ENCODE measurements around the gene PHF13.
"Not testable (repeated sequence)": the region's sequence is repeated elsewhere in the genome, so short reads cannot be mapped to it uniquely, and the experiment has no call there.

The PHF13 gene

GRCh38 chr1:6660415-6661049 lies 47.0 kb downstream of the PHF13 start:
- DNase-seq (ENCODE audit: low read depth in 2 of 2): no peak

- not testable (repeated sequence) for DNase-seq (ENCODE audit: low read depth in 2 of 2)
Measured at GRCh38 chr1:6662468-6662867, 48.9 kb downstream of the PHF13 start.

DNA sequence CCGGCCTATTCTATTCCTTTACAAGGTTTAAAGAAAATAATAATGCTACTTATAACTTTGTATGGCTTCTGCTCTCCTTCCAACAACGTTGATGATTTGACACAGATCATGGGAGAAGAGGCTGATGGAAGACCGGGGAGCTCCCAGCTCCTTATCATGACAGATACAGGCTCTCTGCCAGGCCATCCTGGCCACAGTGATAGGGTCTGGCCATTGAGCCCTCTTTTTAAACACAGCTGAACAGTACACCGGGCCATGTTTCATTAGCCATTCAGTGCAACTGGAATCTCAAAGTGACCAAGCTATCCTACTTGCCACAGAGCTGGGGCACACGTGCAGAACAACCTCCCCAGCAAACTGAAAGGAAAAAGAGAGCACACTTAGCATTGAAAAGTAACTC lies 53.2 kb downstream of the PHF13 start:
- DNase-seq (ENCODE audit: low read depth in 2 of 2): no peak

DNA sequence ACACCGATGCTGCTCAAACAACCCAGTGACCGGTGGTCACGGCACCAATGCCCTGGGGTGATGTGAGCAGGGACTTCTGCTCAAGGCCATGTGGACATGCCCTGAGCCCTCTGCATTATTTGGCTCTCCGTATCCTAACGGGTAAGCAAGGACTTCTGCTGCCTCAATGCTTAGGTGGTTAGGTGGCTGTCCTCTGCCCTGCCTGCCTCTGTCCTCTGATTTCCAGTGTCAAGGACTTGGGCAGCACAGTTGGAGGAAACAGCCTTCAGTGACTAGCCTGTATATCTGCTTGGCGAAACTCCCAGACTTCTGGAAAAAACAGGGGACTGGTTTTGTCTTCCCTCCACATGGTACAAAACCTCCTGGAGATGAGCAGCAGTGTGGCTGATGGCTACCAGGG lies 53.6 kb downstream of the PHF13 start:
- no peak for DNase-seq (ENCODE audit: low read depth in 2 of 2)

DNA sequence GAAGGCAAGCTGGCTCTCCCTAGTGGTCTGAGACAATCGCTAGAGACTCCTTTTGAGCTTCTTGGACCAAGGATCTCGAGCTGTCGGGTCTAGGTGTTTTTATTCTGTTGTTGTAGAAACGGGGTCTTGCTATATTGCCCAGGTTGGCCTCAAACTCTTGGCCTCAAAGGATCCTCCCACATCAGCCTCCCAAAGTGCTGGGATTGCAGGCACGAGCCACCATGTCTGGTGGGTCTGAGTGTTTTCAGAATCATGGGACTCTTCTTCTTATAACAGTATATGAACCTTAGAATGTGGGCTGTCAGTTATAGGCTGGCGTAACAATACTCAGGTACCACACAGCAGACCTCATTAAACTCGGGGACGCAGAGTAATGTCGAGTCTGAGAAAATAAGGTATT lies 55.0 kb downstream of the PHF13 start:
- no peak for DNase-seq (ENCODE audit: low read depth in 2 of 2)

GRCh38 chr1:6672558-6672957 lies 59.0 kb downstream of the PHF13 start:
- DNase-seq (ENCODE audit: low read depth in 2 of 2): no peak

Data from stimulated activated CD8-positive, alpha-beta memory T cell treated with anti-CD3 and anti-CD28 coated beads, Interleukin-7, amount 100 ng/mL, for 1 hour (primary cell).